Measurements from ENCODE around the gene MADD. TPM values are rescaled to one million over a fixed set of nuclear protein-coding genes. Genes with fewer than 3 reads are reported as not detected.

The MADD gene
- total RNA-seq, 4 donors from 2014 or later = 32.8 to 74.7 (median 35.3) TPM

DNA sequence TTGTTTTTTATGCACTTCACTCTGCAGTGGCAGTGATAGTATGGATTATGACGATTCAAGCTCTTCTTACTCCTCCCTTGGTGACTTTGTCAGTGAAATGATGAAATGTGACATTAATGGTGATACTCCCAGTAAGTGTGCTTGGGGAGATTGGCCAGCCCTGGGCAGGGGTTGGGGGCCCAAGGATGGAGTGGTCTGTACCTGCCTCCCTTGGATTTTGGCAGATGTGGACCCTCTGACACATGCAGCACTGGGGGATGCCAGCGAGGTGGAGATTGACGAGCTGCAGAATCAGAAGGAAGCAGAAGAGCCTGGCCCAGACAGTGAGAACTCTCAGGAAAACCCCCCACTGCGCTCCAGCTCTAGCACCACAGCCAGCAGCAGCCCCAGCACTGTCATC, 14.2 kb downstream of the MADD start:
- DNase-seq (ENCODE audit: low spot score) (no peak), ATAC-seq (ENCODE audit: low FRiP score) (no peak)
- TF ChIP-seq, protein P1, sequence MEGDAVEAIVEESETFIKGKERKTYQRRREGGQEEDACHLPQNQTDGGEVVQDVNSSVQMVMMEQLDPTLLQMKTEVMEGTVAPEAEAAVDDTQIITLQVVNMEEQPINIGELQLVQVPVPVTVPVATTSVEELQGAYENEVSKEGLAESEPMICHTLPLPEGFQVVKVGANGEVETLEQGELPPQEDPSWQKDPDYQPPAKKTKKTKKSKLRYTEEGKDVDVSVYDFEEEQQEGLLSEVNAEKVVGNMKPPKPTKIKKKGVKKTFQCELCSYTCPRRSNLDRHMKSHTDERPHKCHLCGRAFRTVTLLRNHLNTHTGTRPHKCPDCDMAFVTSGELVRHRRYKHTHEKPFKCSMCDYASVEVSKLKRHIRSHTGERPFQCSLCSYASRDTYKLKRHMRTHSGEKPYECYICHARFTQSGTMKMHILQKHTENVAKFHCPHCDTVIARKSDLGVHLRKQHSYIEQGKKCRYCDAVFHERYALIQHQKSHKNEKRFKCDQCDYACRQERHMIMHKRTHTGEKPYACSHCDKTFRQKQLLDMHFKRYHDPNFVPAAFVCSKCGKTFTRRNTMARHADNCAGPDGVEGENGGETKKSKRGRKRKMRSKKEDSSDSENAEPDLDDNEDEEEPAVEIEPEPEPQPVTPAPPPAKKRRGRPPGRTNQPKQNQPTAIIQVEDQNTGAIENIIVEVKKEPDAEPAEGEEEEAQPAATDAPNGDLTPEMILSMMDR (IDR thresholded peaks at IDR 0.05) = no peak

DNA sequence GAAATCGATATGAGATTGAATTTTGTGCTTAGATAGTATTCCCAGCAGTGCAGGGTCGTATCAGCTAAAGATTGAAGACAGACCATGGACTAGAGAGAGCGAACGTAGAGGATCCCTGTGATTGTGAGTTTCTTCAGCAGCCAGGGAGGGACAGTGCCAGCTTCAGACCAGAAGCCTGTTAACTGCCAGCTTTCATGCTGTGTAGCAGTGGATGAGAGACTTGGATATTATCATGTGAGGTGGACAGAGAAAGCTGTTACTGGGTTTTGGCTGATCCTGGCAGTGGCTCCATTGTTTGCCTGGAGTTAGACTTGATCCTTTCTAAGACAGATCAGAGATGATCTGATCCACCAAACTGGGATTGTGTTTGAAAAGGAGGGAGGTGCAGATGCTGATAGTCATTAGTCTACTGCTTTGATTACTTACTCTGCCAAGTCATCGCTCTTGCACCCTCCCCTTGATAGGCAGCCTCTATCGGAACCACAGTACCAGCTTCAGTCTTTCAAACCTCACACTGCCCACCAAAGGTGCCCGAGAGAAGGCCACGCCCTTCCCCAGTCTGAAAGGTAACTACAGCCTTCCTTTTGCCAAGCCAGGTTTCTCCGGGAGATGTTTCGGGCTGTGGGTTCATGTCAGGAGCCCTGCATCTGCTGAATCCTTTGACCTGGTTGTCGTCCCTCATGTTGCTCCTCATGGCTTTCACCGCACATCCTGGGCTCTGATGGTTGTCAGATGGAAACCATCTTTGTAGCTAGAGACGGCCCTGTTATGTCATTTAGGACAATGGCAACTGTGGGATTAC, 16.2 kb downstream of the MADD start:
- DNase-seq (ENCODE audit: low spot score) (no peak), ATAC-seq (ENCODE audit: low FRiP score) (no peak)
- TF ChIP-seq, protein P1 (IDR thresholded peaks at IDR 0.05) = no peak

DNA sequence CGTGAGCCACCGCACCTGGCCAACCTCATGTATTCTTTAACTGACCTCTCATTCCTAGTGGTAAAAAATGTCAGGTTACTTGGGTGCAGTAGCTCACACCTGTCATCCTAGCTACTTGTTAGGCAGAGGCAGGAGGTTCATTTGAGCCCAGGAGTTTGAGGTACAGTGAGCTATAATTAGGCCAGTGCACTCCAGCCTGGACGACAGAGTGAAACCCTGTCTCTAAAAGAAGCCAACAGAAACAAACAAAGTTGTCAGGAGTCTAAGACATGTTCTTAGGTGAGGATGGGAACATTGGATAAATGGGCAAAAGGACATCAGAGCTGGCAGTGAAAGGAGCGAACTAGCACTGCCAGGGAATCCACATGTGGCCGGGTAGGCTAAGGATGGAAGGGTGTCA, 18.1 kb downstream of the MADD start:
- DNase-seq (ENCODE audit: low spot score) (no peak), ATAC-seq (ENCODE audit: low FRiP score) (no peak)
- TF ChIP-seq, protein P1 (IDR thresholded peaks at IDR 0.05) = no peak

DNA sequence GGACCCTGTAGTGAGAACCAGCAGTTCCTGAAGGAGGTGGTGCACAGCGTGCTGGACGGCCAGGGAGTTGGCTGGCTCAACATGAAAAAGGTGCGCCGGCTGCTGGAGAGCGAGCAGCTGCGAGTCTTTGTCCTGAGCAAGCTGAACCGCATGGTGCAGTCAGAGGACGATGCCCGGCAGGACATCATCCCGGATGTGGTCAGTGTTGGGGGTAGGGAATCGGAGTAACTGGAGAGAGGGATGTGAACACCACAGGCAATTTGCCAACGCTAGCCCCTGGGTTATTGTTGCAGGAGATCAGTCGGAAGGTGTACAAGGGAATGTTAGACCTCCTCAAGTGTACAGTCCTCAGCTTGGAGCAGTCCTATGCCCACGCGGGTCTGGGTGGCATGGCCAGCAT, 19.9 kb downstream of the MADD start:
- ATAC-seq (ENCODE audit: low FRiP score) (no peak), DNase-seq (ENCODE audit: low spot score) (no peak)

DNA sequence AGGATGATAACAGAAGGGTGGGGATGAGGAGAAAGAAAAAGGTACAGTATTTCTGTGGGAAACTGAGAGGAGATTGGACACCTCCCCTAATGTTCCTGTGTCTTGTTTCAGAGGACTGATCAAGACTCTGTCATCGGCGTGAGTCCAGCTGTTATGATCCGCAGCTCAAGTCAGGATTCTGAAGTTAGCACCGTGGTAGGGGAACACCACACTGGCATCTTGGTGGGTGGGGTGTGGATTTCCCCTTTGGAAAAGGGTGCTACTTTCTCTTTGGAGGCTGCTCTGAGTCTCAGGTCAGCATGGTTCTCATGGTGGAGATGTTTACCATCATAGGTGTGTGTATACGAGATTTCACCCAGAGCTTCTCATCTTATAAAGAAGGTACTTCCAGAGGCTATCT, 25.5 kb downstream of the MADD start:
- TF ChIP-seq, protein P1 (IDR thresholded peaks at IDR 0.05) = no peak
- DNase-seq (ENCODE audit: low spot score) (no peak), ATAC-seq (ENCODE audit: low FRiP score) (no peak)

More for the DNA sequence above, 19.9 kb downstream of the MADD start:
- TF ChIP-seq, protein P1 (IDR thresholded peaks at IDR 0.05) = no peak

DNA sequence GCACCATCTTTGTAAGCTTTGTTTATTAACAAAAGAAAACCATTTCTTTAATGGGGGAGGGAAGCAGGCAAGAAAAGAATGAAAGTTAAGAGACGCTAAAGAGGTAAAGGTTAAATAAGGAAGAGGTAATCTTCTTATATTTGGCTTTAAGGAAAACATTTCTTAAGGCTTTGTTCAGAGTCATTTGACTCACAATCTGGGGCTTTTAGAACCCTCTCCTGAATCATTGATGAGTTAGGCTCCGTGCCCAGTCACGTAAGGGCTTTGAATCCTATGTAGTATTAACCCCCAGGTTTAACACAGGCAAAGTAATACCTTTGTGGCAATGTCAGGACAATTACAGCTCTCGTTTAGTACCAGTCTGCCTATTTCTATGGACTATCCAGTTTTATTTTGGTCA, 26.1 kb downstream of the MADD start:
- DNase-seq (ENCODE audit: low spot score) (no peak), ATAC-seq (ENCODE audit: low FRiP score) (no peak)

More for the DNA sequence above, 26.1 kb downstream of the MADD start:
- TF ChIP-seq, protein P1 (IDR thresholded peaks at IDR 0.05) = no peak
